HEK293T (cell line): Measurements from ENCODE around the gene ADAR.

ENCODE experiments used
- CTCF ChIA-PET: fragments of 350-600 bp; formaldehyde crosslinking; extraction: SDS; loops from one replicate; lab custom pipeline; 2021; ENCODE audit warnings: antibody characterized with exemption, inconsistent platforms; lab: Yijun Ruan, JAX
- POLR2A ChIA-PET: fragments of 350-600 bp; formaldehyde crosslinking; extraction: SDS; loops from one replicate; lab custom pipeline; 2020; ENCODE audit warnings: antibody characterized with exemption, inconsistent platforms; lab: Yijun Ruan, JAX
- DNase-seq: peaks from one replicate; pipeline ENCODE4 v3.0.0; 2012; ENCODE audit warnings: mixed read lengths; ENCODE audit errors: extremely low spot score
- ARNT ChIP-seq: fragments of 450-650 bp; IDR thresholded peaks from 2 replicates; pipeline ENCODE4 v1.6.1; 2017; ENCODE audit warnings: mild to moderate bottlenecking
- BHLHE40 ChIP-seq: fragments of 450-650 bp; IDR thresholded peaks from 2 replicates; pipeline ENCODE4 v1.6.1; 2016; ENCODE audit warnings: mild to moderate bottlenecking, moderate library complexity, borderline replicate concordance
- CTBP1 ChIP-seq: fragments of 450-650 bp; IDR thresholded peaks from 2 replicates; pipeline ENCODE4 v1.6.1; 2016; ENCODE audit warnings: borderline replicate concordance
- ELF4 ChIP-seq: fragments of 450-650 bp; IDR thresholded peaks from 2 replicates; pipeline ENCODE4 v1.6.1; 2017; ENCODE audit warnings: antibody characterized with exemption
- FOXA1 ChIP-seq: fragments of 450-650 bp; IDR thresholded peaks from 2 replicates; pipeline ENCODE4 v1.6.1; 2016; ENCODE audit warnings: mild to moderate bottlenecking
- FOXK2 ChIP-seq: fragments of 450-650 bp; IDR thresholded peaks from 2 replicates; pipeline ENCODE4 v1.6.1; 2016; ENCODE audit warnings: mild to moderate bottlenecking
- FOXM1 ChIP-seq: fragments of 450-650 bp; IDR thresholded peaks from 2 replicates; pipeline ENCODE4 v1.6.1; 2017; ENCODE audit warnings: mild to moderate bottlenecking, borderline replicate concordance
- HDGF ChIP-seq: fragments of 450-650 bp; IDR thresholded peaks from 2 replicates; pipeline ENCODE4 v1.6.1; 2017; ENCODE audit warnings: antibody characterized with exemption, borderline replicate concordance
- L3MBTL2 ChIP-seq: fragments of 450-650 bp; conservative IDR thresholded peaks from 2 replicates; pipeline ENCODE4 v1.6.1; 2016; ENCODE audit warnings: mild to moderate bottlenecking
- LEF1 ChIP-seq: fragments of 450-650 bp; IDR thresholded peaks from 2 replicates; pipeline ENCODE4 v1.6.1; 2017; ENCODE audit warnings: mild to moderate bottlenecking, borderline replicate concordance
- NFRKB ChIP-seq: fragments of 450-650 bp; IDR thresholded peaks from 2 replicates; pipeline ENCODE4 v1.6.1; 2016; ENCODE audit warnings: mild to moderate bottlenecking, moderate library complexity
- SP1 ChIP-seq: fragments of 450-650 bp; IDR thresholded peaks from 2 replicates; pipeline ENCODE4 v1.6.1; 2017
- SUZ12 ChIP-seq: fragments of 450-650 bp; IDR thresholded peaks from 2 replicates; pipeline ENCODE4 v1.6.1; 2016; ENCODE audit warnings: mild to moderate bottlenecking
- TARDBP ChIP-seq: fragments of 450-650 bp; IDR thresholded peaks from 2 replicates; pipeline ENCODE4 v1.6.1; 2016
- ZNF384 ChIP-seq: fragments of 450-650 bp; IDR thresholded peaks from 2 replicates; pipeline ENCODE4 v1.6.1; 2016
- TF ChIP-seq, protein P1 (sequence below): fragments of 450-650 bp; IDR thresholded peaks from 2 replicates; pipeline ENCODE4 v1.6.1; 2016

The ADAR gene

DNA sequence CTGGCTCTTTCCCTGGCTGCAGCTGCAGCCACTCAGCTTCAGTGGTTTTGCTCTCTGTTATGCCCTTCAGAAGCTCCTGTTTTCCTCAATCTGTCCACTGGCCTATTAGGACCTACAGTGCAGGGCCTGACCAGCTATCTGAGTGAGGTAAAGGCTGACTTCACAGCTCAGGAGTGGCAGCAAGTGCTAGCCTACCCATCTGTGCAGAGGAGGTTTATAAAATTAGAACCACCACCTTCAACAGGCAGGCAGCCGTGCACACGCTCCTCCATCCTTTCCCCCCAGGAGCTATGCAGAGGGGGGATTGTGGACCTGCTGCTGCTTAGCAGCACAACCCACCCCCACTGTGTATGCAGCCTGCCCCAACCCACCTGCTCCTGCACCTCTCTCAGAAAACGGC is 8.3 kb downstream of the ADAR start:
- no peak for DNase-seq
- POLR2A ChIA-PET = no interaction called here
- CTCF ChIA-PET = interaction anchor here (0.6 to 1.0 kb wide), 2 partner anchors 40 to 184 kb away, joined by 3 to 8 read pairs; no protein-coding TSS in a partner anchor
- TF ChIP-seq SUZ12 (no peak), L3MBTL2 (no peak), FOXK2 (no peak), ZNF384 (no peak), BHLHE40 (no peak), FOXM1 (no peak), FOXA1 (no peak), SP1 (no peak), ELF4 (no peak), TARDBP (no peak), LEF1 (no peak), CTBP1 (no peak), HDGF (no peak), NFRKB (no peak), ARNT (no peak)
- TF ChIP-seq, protein P1, sequence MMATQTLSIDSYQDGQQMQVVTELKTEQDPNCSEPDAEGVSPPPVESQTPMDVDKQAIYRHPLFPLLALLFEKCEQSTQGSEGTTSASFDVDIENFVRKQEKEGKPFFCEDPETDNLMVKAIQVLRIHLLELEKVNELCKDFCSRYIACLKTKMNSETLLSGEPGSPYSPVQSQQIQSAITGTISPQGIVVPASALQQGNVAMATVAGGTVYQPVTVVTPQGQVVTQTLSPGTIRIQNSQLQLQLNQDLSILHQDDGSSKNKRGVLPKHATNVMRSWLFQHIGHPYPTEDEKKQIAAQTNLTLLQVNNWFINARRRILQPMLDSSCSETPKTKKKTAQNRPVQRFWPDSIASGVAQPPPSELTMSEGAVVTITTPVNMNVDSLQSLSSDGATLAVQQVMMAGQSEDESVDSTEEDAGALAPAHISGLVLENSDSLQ = no peak

DNA sequence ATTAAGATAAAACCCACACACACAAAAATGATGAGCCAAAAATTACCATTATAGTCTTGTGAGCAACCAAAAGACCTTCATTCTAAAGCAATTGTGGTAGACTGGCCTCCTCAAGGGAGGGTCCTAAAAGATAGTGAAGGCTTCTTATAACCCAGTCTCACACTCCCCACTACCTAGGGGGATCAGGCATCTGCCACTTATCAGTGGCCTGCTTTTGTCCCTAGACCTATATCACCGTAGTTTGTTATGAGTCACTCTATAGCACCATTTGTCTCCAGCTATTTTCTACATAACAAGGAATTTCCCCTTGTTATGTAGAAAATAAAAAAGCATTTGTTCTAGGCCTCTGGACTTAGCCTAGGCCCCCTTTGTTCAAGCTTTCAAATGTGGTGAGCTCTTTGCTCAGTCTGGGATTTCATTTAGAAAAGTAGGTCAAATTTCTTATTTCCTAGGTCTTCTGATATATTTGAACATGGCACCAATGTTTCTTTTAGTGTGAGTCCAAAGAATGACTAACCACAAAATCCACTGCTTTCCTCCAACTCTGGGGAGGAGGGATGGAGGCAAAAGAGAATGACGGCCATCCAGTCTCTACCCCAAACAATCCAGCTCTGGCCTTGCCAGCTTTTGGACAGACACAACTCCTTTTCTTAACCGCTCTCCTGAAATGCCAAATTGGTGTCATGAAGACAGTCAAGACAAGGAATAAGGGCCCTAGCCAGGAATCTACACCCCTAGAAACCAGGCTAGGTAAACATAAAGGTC is 8.9 kb downstream of the ADAR start:
- POLR2A ChIA-PET = no interaction called here
- no peak for DNase-seq
- CTCF ChIA-PET = interaction anchor here (0.6 to 1.0 kb wide), 2 partner anchors 39 to 183 kb away, joined by 3 to 8 read pairs; no protein-coding TSS in a partner anchor
- TF ChIP-seq ARNT (no peak), CTBP1 (no peak), L3MBTL2 (no peak), SP1 (no peak), SUZ12 (no peak), FOXA1 (no peak), HDGF (no peak), FOXM1 (no peak), ELF4 (no peak), FOXK2 (no peak), BHLHE40 (no peak), LEF1 (no peak), TARDBP (no peak), ZNF384 (no peak), NFRKB (no peak)
- TF ChIP-seq, protein P1 = no peak

GRCh38 chr1:154595621-154596020 is 12.4 kb downstream of the ADAR start:
- DNase-seq = no peak
- CTCF ChIA-PET = no interaction called here
- no peak for TF ChIP-seq HDGF
- TF ChIP-seq CTBP1 = no peak
- no peak for TF ChIP-seq ELF4
- no peak for TF ChIP-seq NFRKB
- no peak for TF ChIP-seq ARNT
- TF ChIP-seq FOXM1 = no peak
- no peak for TF ChIP-seq FOXK2
- TF ChIP-seq SP1 = no peak
- TF ChIP-seq ZNF384 = no peak
- no peak for TF ChIP-seq BHLHE40
- TF ChIP-seq L3MBTL2 = no peak
- TF ChIP-seq TARDBP = no peak
- no peak for TF ChIP-seq FOXA1
- no peak for TF ChIP-seq SUZ12
- TF ChIP-seq, protein P1 = no peak
- POLR2A ChIA-PET = no interaction called here

DNA sequence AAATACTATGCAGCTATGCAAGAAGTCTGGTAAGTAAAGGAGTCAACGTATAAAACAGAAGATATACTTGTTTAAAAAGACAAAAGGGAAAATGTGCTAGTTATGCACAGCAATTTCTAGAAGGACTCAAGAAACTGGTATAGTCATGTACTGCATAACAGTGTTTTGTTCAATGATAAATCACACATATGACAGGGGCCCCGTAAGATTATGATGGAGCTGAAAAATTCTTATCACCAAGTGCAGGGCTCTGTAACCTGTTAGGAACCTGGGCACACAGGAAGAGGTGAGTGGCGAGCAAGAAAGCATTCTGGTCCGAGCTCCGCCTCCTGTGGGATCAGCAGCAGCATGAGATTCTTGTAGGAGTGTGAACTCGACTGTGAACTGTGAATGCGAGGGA is 13.2 kb downstream of the ADAR start:
- POLR2A ChIA-PET = interaction anchor here (0.6 kb wide), 1 partner anchor 16 kb away, joined by 3 read pairs; no protein-coding TSS in a partner anchor
- no peak for DNase-seq
- CTCF ChIA-PET = interaction anchor here (0.6 kb wide), 1 partner anchor 123 kb away, joined by 3 read pairs; no protein-coding TSS in a partner anchor
- TF ChIP-seq FOXA1 = no peak
- TF ChIP-seq, protein P1 = no peak
- no peak for TF ChIP-seq LEF1
- TF ChIP-seq HDGF = no peak
- TF ChIP-seq TARDBP = no peak
- TF ChIP-seq L3MBTL2 = no peak
- TF ChIP-seq SP1 = no peak
- TF ChIP-seq FOXK2 = no peak
- no peak for TF ChIP-seq BHLHE40
- TF ChIP-seq NFRKB = no peak
- TF ChIP-seq SUZ12 = no peak
- no peak for TF ChIP-seq ARNT
- TF ChIP-seq ELF4 = no peak
- TF ChIP-seq FOXM1 = no peak

DNA sequence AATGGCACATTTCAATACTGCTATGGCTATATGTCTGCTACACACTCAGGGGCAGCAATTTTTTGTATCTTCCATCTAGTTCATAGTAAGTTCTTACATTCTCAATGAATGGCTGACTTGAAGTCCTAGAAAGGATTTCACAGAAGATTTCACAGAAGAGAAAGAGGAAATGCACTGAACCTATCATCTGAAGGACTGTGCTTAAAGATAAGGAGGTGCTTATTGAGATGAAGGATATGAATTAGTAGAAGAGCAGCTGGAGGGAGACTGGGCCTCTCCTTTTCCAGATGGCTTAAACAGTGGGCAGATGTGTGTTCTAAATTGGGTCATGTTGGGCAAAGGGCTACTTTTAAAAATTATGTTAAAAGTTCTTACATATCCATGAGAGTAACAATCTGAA is 14.6 kb downstream of the ADAR start:
- no peak for DNase-seq
- ChIA-PET CTCF (no interaction called here), POLR2A (no interaction called here)
- TF ChIP-seq FOXK2 (no peak), SUZ12 (no peak), HDGF (no peak), FOXA1 (no peak), TARDBP (no peak), NFRKB (no peak), ELF4 (no peak), BHLHE40 (no peak), SP1 (no peak)
- TF ChIP-seq, protein P1 = no peak
